IMR-90 (cell line): Measurements from ENCODE around the gene DOCK4. TPM values are rescaled to one million over a fixed set of nuclear protein-coding genes. Genes with fewer than 3 reads are reported as not detected.

Experiments
- ATAC-seq: fragments of 200-7000 bp; cut with Tn5 transposase; 2 replicates; pipeline ENCODE4 v1.9.1; 2020; ENCODE audit warnings: low read depth, mild to moderate bottlenecking, moderate library complexity
- BruUV-seq: library from RNA; stranded (reverse); fragments of 400-500 nt; replicated peaks from 2 replicates; lab custom pipeline; 2021; lab: Mats Ljungman, UMichigan
- CTCF ChIA-PET: fragments of 300-600 bp; formaldehyde crosslinking; extraction: SDS; loops from one replicate; lab custom pipeline; 2021; ENCODE audit warnings: antibody characterized with exemption; lab: Yijun Ruan, JAX
- POLR2A ChIA-PET: fragments of 300-600 bp; sonication (Branson Sonifier 250); formaldehyde crosslinking; loops from one replicate; lab custom pipeline; 2022; ENCODE audit warnings: antibody characterized with exemption; ENCODE audit not compliant: unreplicated experiment; lab: Charles Lee
- DNase-seq: peaks from one replicate; pipeline ENCODE4 v3.0.0; 2013
- H2AFZ ChIP-seq: replicated peaks from 2 replicates; pipeline ENCODE3; 2013; ENCODE audit warnings: low read length, mild to moderate bottlenecking; ENCODE audit not compliant: poor library complexity
- H2AK5ac ChIP-seq: 2 replicates; pipeline ENCODE4 v1.6.1; 2013; ENCODE audit warnings: low read depth, low read length, inconsistent platforms
- H2AK9ac ChIP-seq: replicated peaks from 2 replicates; pipeline ENCODE3; 2013; ENCODE audit warnings: mild to moderate bottlenecking, low read depth, low read length, moderate library complexity; ENCODE audit not compliant: poor library complexity
- H2BK120ac ChIP-seq: 2 replicates; pipeline ENCODE4 v1.6.1; 2013; ENCODE audit warnings: low read depth, low read length, inconsistent platforms
- H2BK15ac ChIP-seq: 3 replicates; pipeline ENCODE4 v1.6.1; 2013; ENCODE audit warnings: low read depth, low read length, inconsistent platforms
- H2BK20ac ChIP-seq: 2 replicates; pipeline ENCODE4 v1.6.1; 2013; ENCODE audit warnings: low read depth, mild to moderate bottlenecking, inconsistent platforms, low read length, moderate library complexity
- H2BK5ac ChIP-seq: 2 replicates; pipeline ENCODE4 v1.6.1; 2013; ENCODE audit warnings: mild to moderate bottlenecking, low read depth, low read length, inconsistent platforms; ENCODE audit not compliant: poor library complexity, severe bottlenecking
- H3K14ac ChIP-seq: replicated peaks from 2 replicates; pipeline ENCODE4 v1.6.1; 2013; ENCODE audit warnings: low read depth, low read length, inconsistent platforms
- H3K18ac ChIP-seq: 2 replicates; pipeline ENCODE4 v1.6.1; 2013; ENCODE audit warnings: low read depth, low read length, control low read depth
- H3K23ac ChIP-seq: 2 replicates; pipeline ENCODE4 v1.6.1; 2013; ENCODE audit warnings: low read depth, low read length, inconsistent platforms
- H3K27ac ChIP-seq: 2 replicates; pipeline ENCODE4 v1.5.1; 2013; ENCODE audit warnings: mild to moderate bottlenecking, control low read depth, low read length; ENCODE audit not compliant: insufficient read depth
- H3K27me3 ChIP-seq: 2 replicates; pipeline ENCODE4 v1.6.1; 2013; ENCODE audit warnings: low read length; ENCODE audit not compliant: control insufficient read depth, insufficient read depth
- H3K36me3 ChIP-seq: 2 replicates; pipeline ENCODE4 v1.6.1; 2013; ENCODE audit warnings: low read length, mixed read lengths; ENCODE audit not compliant: control insufficient read depth, insufficient read depth
- H3K4ac ChIP-seq: 2 replicates; pipeline ENCODE4 v1.6.1; 2013; ENCODE audit warnings: low read depth, low read length, inconsistent platforms
- H3K4me1 ChIP-seq: 2 replicates; pipeline ENCODE4 v1.6.1; 2013; ENCODE audit warnings: low read length, mixed read lengths; ENCODE audit not compliant: control insufficient read depth, insufficient read depth
- H3K4me2 ChIP-seq: 2 replicates; pipeline ENCODE4 v1.6.1; 2013; ENCODE audit warnings: low read depth, mild to moderate bottlenecking, control low read depth, low read length, moderate library complexity
- H3K4me3 ChIP-seq: 2 replicates; pipeline ENCODE4 v1.5.1; 2013; ENCODE audit warnings: low read depth, mild to moderate bottlenecking, control low read depth, low read length, moderate library complexity; ENCODE audit not compliant: insufficient read depth
- H3K56ac ChIP-seq: 2 replicates; pipeline ENCODE4 v1.6.1; 2013; ENCODE audit warnings: low read length, inconsistent platforms; ENCODE audit not compliant: insufficient read depth; ENCODE audit errors: extremely low read depth
- H3K79me1 ChIP-seq, 2 experiments: 2 replicates each; pipeline ENCODE4 v1.6.1; 2013; ENCODE audit warnings: low read length in 2 of 2, inconsistent platforms in 1 of 2, low read depth in 1 of 2
- H3K9ac ChIP-seq: 2 replicates; pipeline ENCODE4 v1.6.1; 2013; ENCODE audit warnings: low read depth, low read length, control low read depth
- H3K9me1 ChIP-seq: 2 replicates; pipeline ENCODE4 v1.6.1; 2013; ENCODE audit warnings: low read length, inconsistent platforms; ENCODE audit not compliant: insufficient read depth
- H3K9me3 ChIP-seq: 2 replicates; pipeline ENCODE4 v1.6.1; 2013; ENCODE audit warnings: low read length; ENCODE audit not compliant: control insufficient read depth, insufficient read depth
- H4K20me1 ChIP-seq: 2 replicates; pipeline ENCODE4 v1.6.1; 2013; ENCODE audit warnings: low read length, inconsistent platforms; ENCODE audit not compliant: insufficient read depth
- H4K5ac ChIP-seq: 2 replicates; pipeline ENCODE4 v1.6.1; 2013; ENCODE audit warnings: mild to moderate bottlenecking, low read depth, low read length, control low read depth
- H4K8ac ChIP-seq, 2 experiments: 2 replicates each; pipeline ENCODE4 v1.6.1; 2013; ENCODE audit warnings: low read depth in 2 of 2, low read length in 2 of 2, control low read depth in 1 of 2, inconsistent platforms in 1 of 2
- H4K91ac ChIP-seq: 2 replicates; pipeline ENCODE4 v1.6.1; 2013; ENCODE audit warnings: low read depth, low read length, inconsistent platforms; ENCODE audit not compliant: insufficient read depth
- CEBPB ChIP-seq: IDR thresholded peaks from 2 replicates; pipeline ENCODE4 v1.6.1; 2012; ENCODE audit warnings: low read depth, low read length, improper control_type of control experiment
- CHD1 ChIP-seq: IDR thresholded peaks from 2 replicates; pipeline ENCODE4 v1.6.1; 2012; ENCODE audit warnings: low read depth, low read length, improper control_type of control experiment
- ELK1 ChIP-seq: fragments of 150-350 bp; IDR thresholded peaks from 2 replicates; pipeline ENCODE4 v1.6.1; 2016; ENCODE audit warnings: low read depth, mild to moderate bottlenecking, low read length, moderate library complexity, borderline replicate concordance
- FOS ChIP-seq: fragments of 150-350 bp; IDR thresholded peaks from 2 replicates; pipeline ENCODE4 v1.6.1; 2016; ENCODE audit warnings: low read depth, low read length
- MAFK ChIP-seq: IDR thresholded peaks from 2 replicates; pipeline ENCODE4 v1.6.1; 2012; ENCODE audit warnings: low read depth, low read length, improper control_type of control experiment
- MAZ ChIP-seq: IDR thresholded peaks from 2 replicates; pipeline ENCODE4 v1.6.1; 2012; ENCODE audit warnings: low read depth, mild to moderate bottlenecking, low read length, improper control_type of control experiment, moderate library complexity, borderline replicate concordance
- RAD21 ChIP-seq: IDR thresholded peaks from 2 replicates; pipeline ENCODE4 v1.6.1; 2012; ENCODE audit warnings: low read length, improper control_type of control experiment
- RCOR1 ChIP-seq: IDR thresholded peaks from 2 replicates; pipeline ENCODE4 v1.6.1; 2012; ENCODE audit warnings: mild to moderate bottlenecking, low read length, improper control_type of control experiment; ENCODE audit not compliant: insufficient replicate concordance
- RFX5 ChIP-seq: IDR thresholded peaks from 2 replicates; pipeline ENCODE4 v1.8.0; 2012; ENCODE audit warnings: low read depth, mild to moderate bottlenecking, low read length, moderate library complexity
- SMC3 ChIP-seq: fragments of 150-350 bp; IDR thresholded peaks from 2 replicates; pipeline ENCODE4 v1.6.1; 2016; ENCODE audit warnings: low read depth, mild to moderate bottlenecking, antibody characterized with exemption, low read length, moderate library complexity
- USF2 ChIP-seq: fragments of 150-350 bp; IDR thresholded peaks from 2 replicates; pipeline ENCODE4 v1.6.1; 2017; ENCODE audit warnings: mild to moderate bottlenecking, antibody characterized with exemption, low read length, low read depth
- WGBS, 2 experiments: methylation state at CpG; one replicate each; pipeline versions ENCODE4 v1.1.5 to v1.1.7; 2013; ENCODE audit warnings: missing lambda C conversion rate in 2 of 2; ENCODE audit not compliant: insufficient read length in 1 of 2; ENCODE audit errors: extremely low coverage in 2 of 2; 5-methylcytosine and 5-hydroxymethylcytosine counted together
- dilution Hi-C: fragments of 300-500 bp; cut with HindIII; formaldehyde crosslinking; loops from one replicate; pipeline ENCODE4 v1.14.3; 2018; ENCODE audit warnings: low sequenced_read_pairs; ENCODE audit not compliant: unreplicated experiment
- in situ Hi-C: fragments of 300-500 bp; cut with MboI; formaldehyde crosslinking; loops from 3 replicates; pipeline ENCODE4 v1.14.3; 2019; ENCODE audit warnings: low sequenced_read_pairs, inconsistent platforms, mixed read lengths
- intact Hi-C: fragments of 100-400 bp; cut with micrococcal nuclease; formaldehyde crosslinking; loops from 2 replicates; pipeline ENCODE4 v1.10.0; 2022
- polyA plus RNA-seq, 3 experiments: library from polyadenylated mRNA; depleted of rRNA; stranded (reverse); fragments of >200 nt; gene quantifications; 2 replicates each; pipeline ENCODE4 v1.2.3, GENCODE V29; 2012; ENCODE audit warnings: low replicate concordance in 1 of 3
- total RNA-seq: library from RNA; depleted of rRNA; stranded (reverse); fragments of >200 nt; gene quantifications from 2 replicates; pipeline ENCODE4 v1.2.3, GENCODE V29; 2012

DOCK4 gene
- total and polyA plus RNA-seq, 2 of the 4 experiments (the other 2 are of a cell fraction) = 4.4 to 12.2 TPM

DNA sequence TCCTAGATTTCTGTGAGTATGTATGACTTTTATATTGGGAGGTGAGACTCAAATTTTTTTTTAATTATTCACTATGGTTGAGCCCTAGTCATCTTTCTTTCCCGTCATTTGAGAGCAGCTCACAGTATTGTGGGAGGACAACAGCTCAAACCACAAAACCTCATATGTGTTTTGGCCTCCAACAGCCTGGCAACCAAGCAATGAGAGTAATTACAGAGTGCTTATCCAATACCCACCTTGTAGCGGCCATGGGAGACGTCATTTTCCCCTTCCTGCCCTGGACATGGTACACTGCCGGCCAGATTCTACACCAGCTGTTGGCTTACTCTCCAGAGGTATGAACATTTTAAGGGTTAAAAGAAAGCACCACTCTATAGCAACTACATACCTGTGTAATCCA is 49.1 kb downstream of the DOCK4 start:
- peak; percentile 62 for DNase-seq
- no peak overlapping the region for H4K5ac ChIP-seq
- H3K18ac ChIP-seq = no peak overlapping the region
- no peak overlapping the region for H2AK5ac ChIP-seq
- ChIA-PET CTCF (no interaction called here), POLR2A (interaction anchor here (0.7 kb wide), 1 partner anchor 392 kb away, joined by 6 read pairs; no protein-coding TSS in a partner anchor)
- no peak overlapping the region for H3K27ac ChIP-seq
- no peak overlapping the region for H3K14ac ChIP-seq
- no CpG with 5 or more reads among the region's 4 CpGs for WGBS, 2 experiments
- H2BK20ac ChIP-seq = no peak overlapping the region
- no peaks in the 10 kb centered on the region for H3K36me3 ChIP-seq
- H4K91ac ChIP-seq = no peak overlapping the region
- H2AK9ac ChIP-seq = no peak overlapping the region
- no peak for ATAC-seq
- H2BK15ac ChIP-seq = no peak overlapping the region
- no peak overlapping the region for H3K56ac ChIP-seq
- H3K23ac ChIP-seq = no peak overlapping the region
- dilution Hi-C loops = no loop called here
- H3K27me3 ChIP-seq = no peaks in the 10 kb centered on the region
- no peak overlapping the region for H3K4ac ChIP-seq
- no TSS peak for BruUV-seq
- H4K20me1 ChIP-seq = no peaks in the 10 kb centered on the region
- H2BK5ac ChIP-seq = no peak overlapping the region
- peaks cover 3% of the 10 kb centered on the region for H3K4me1 ChIP-seq
- H3K4me3 ChIP-seq = no peak overlapping the region
- peaks cover 15% of the 10 kb centered on the region in 2 experiments for H3K79me1 ChIP-seq
- in situ Hi-C loops = no loop called here
- no peak overlapping the region for H3K9ac ChIP-seq
- H3K9me3 ChIP-seq = no peaks in the 10 kb centered on the region
- no peak overlapping the region for H2BK120ac ChIP-seq
- no peak overlapping the region for H4K8ac ChIP-seq
- H3K9me1 ChIP-seq = peaks cover 8% of the 10 kb centered on the region
- H3K4me2 ChIP-seq = no peak overlapping the region
- H2AFZ ChIP-seq = no peak overlapping the region
- no peak for TF ChIP-seq ELK1
- no peak for TF ChIP-seq FOS
- TF ChIP-seq CEBPB = no peak
- TF ChIP-seq MAZ = no peak
- TF ChIP-seq RFX5 = no peak
- no peak for TF ChIP-seq SMC3
- no peak for TF ChIP-seq MAFK
- TF ChIP-seq RCOR1 = no peak
- TF ChIP-seq RAD21 = no peak
- TF ChIP-seq CHD1 = no peak
- no peak for TF ChIP-seq USF2
- intact Hi-C loops = no loop called here
